Karpas-422 (cell line): ENCODE data around the gene GDF11. TPM values are rescaled to one million over a fixed set of nuclear protein-coding genes. Genes with fewer than 3 reads are reported as not detected.

Experiments used
- DNase-seq: peaks from one replicate; pipeline ENCODE4 v3.0.0-alpha.2; 2015
- H2AFZ ChIP-seq: fragments of 200-600 bp; sonication (generic); 2 replicates; pipeline ENCODE4 v1.6.1; 2014; ENCODE audit warnings: antibody characterized with exemption, low read length, mixed read lengths
- H3K27ac ChIP-seq: fragments of 200-600 bp; sonication (generic); 2 replicates; pipeline ENCODE4 v1.5.1; 2014; ENCODE audit warnings: mild to moderate bottlenecking, low read length, moderate library complexity
- H3K27me3 ChIP-seq: fragments of 200-600 bp; sonication (generic); 2 replicates; pipeline ENCODE4 v1.6.1; 2014; ENCODE audit warnings: low read length, mixed read lengths
- H3K36me3 ChIP-seq: fragments of 200-600 bp; sonication (generic); 2 replicates; pipeline ENCODE4 v1.6.1; 2014; ENCODE audit warnings: low read length, mixed read lengths; ENCODE audit not compliant: insufficient read depth
- H3K4me1 ChIP-seq: fragments of 200-600 bp; sonication (generic); 2 replicates; pipeline ENCODE4 v1.6.1; 2014; ENCODE audit warnings: mild to moderate bottlenecking, low read length, mixed read lengths
- H3K4me2 ChIP-seq: fragments of 200-600 bp; sonication (generic); 2 replicates; pipeline ENCODE4 v1.6.1; 2014; ENCODE audit warnings: low read length, low read depth, mild to moderate bottlenecking; ENCODE audit not compliant: poor library complexity, severe bottlenecking
- H3K4me3 ChIP-seq: fragments of 200-600 bp; sonication (generic); 2 replicates; pipeline ENCODE4 v1.5.1; 2014; ENCODE audit warnings: mild to moderate bottlenecking, antibody characterized with exemption, low read length, mixed read lengths
- H3K79me2 ChIP-seq: fragments of 200-600 bp; sonication (generic); 2 replicates; pipeline ENCODE4 v1.6.1; 2014; ENCODE audit warnings: mild to moderate bottlenecking, low read length, mixed read lengths
- H3K9ac ChIP-seq: fragments of 200-600 bp; sonication (generic); 2 replicates; pipeline ENCODE4 v1.6.0; 2014; ENCODE audit warnings: low read length
- H3K9me2 ChIP-seq: fragments of 200-600 bp; sonication (generic), shearing (Covaris generic); replicated peaks from 2 replicates; pipeline ENCODE4 v1.6.0; 2014; ENCODE audit warnings: mild to moderate bottlenecking, low read length, moderate library complexity; ENCODE audit not compliant: insufficient read depth
- H3K9me3 ChIP-seq: fragments of 300-700, 200-600 bp; sonication (generic); 2 replicates; pipeline ENCODE4 v1.6.1; 2014; ENCODE audit warnings: low read length, mixed read lengths
- H4K20me1 ChIP-seq: fragments of 200-600 bp; sonication (generic); 2 replicates; pipeline ENCODE4 v1.6.1; 2014; ENCODE audit warnings: mild to moderate bottlenecking, antibody characterized with exemption, low read length, low read depth; ENCODE audit not compliant: insufficient read depth
- total RNA-seq: library from RNA; depleted of rRNA; stranded (reverse); fragments of >200 nt; shearing (Covaris generic); gene quantifications from 2 replicates; pipeline ENCODE4 v1.2.3, GENCODE V29; 2014; ENCODE audit warnings: low replicate concordance

The GDF11 gene
- total RNA-seq, 1 experiment from 2014 or later, result 2.9 TPM

- H3K27me3 ChIP-seq, result no peaks in the 10 kb centered on the region
Observed at GRCh38 chr12:55704824-55705718, 37.9 kb upstream of the GDF11 start.

GRCh38 chr12:55705782-55706402 is 37.0 kb upstream of the GDF11 start:
- H3K9ac ChIP-seq, result no peak overlapping the region
- no peaks in the 10 kb centered on the region for H3K79me2 ChIP-seq
- no peak overlapping the region for H3K4me2 ChIP-seq
- H3K4me3 ChIP-seq, result no peak overlapping the region
- H3K9me3 ChIP-seq, result no peaks in the 10 kb centered on the region
- no peak overlapping the region for H3K27ac ChIP-seq
- no peaks in the 10 kb centered on the region for H3K9me2 ChIP-seq
- H4K20me1 ChIP-seq, result no peaks in the 10 kb centered on the region
- peak; percentile 81 for DNase-seq
- no peaks in the 10 kb centered on the region for H3K36me3 ChIP-seq
- peaks cover 12% of the 10 kb centered on the region for H3K4me1 ChIP-seq
- H3K27me3 ChIP-seq, result no peaks in the 10 kb centered on the region
- H2AFZ ChIP-seq, result no peak overlapping the region

More at GRCh38 chr12:55704824-55705718, 37.9 kb upstream of the GDF11 start:
- DNase-seq, result no peak
- no peaks in the 10 kb centered on the region for H3K36me3 ChIP-seq
- no peak overlapping the region for H3K9ac ChIP-seq
- H3K4me1 ChIP-seq, result peaks cover 12% of the 10 kb centered on the region
- no peaks in the 10 kb centered on the region for H3K9me2 ChIP-seq
- H3K4me3 ChIP-seq, result no peak overlapping the region
- no peaks in the 10 kb centered on the region for H3K9me3 ChIP-seq
- H2AFZ ChIP-seq, result no peak overlapping the region
- no peaks in the 10 kb centered on the region for H4K20me1 ChIP-seq
- H3K79me2 ChIP-seq, result no peaks in the 10 kb centered on the region
- no peak overlapping the region for H3K4me2 ChIP-seq
- H3K27ac ChIP-seq, result no peak overlapping the region

- H3K9ac ChIP-seq, result no peak overlapping the region
Observed at GRCh38 chr12:55706568-55707218, 36.2 kb upstream of the GDF11 start.

GRCh38 chr12:55707219-55707671 is 35.7 kb upstream of the GDF11 start:
- Histone ChIP-seq H3K4me1 (peaks cover 12% of the 10 kb centered on the region), H4K20me1 (no peaks in the 10 kb centered on the region), H3K27me3 (no peaks in the 10 kb centered on the region), H3K4me3 (no peak overlapping the region), H3K9me3 (no peaks in the 10 kb centered on the region), H2AFZ (no peak overlapping the region), H3K27ac (no peak overlapping the region), H3K4me2 (no peak overlapping the region), H3K79me2 (no peaks in the 10 kb centered on the region), H3K36me3 (no peaks in the 10 kb centered on the region), H3K9me2 (no peaks in the 10 kb centered on the region), H3K9ac (no peak overlapping the region)
- DNase-seq, result no peak

More at GRCh38 chr12:55706568-55707218, 36.2 kb upstream of the GDF11 start:
- H3K4me3 ChIP-seq, result no peak overlapping the region
- no peak overlapping the region for H3K27ac ChIP-seq
- no peak for DNase-seq
- H3K79me2 ChIP-seq, result no peaks in the 10 kb centered on the region
- no peaks in the 10 kb centered on the region for H3K9me2 ChIP-seq
- no peak overlapping the region for H2AFZ ChIP-seq
- no peaks in the 10 kb centered on the region for H4K20me1 ChIP-seq
- no peaks in the 10 kb centered on the region for H3K9me3 ChIP-seq
- H3K36me3 ChIP-seq, result no peaks in the 10 kb centered on the region
- peaks cover 12% of the 10 kb centered on the region for H3K4me1 ChIP-seq
- no peak overlapping the region for H3K4me2 ChIP-seq
- no peaks in the 10 kb centered on the region for H3K27me3 ChIP-seq

GRCh38 chr12:55707841-55708694 is 34.9 kb upstream of the GDF11 start, which contains the start of gene ITGA7:
ITGA7 (minus strand) TSS chr12:55707904; CDS start chr12:55707682, 222 bp downstream.
- no peaks in the 10 kb centered on the region for H3K9me3 ChIP-seq
- peaks cover 12% of the 10 kb centered on the region for H3K4me1 ChIP-seq
- H3K4me2 ChIP-seq, result peak within 1 kb of the TSS; percentile 59
- H3K9me2 ChIP-seq, result no peaks in the 10 kb centered on the region
- H2AFZ ChIP-seq, result peak within 1 kb of the TSS; percentile 78
- H3K79me2 ChIP-seq, result no peaks in the 10 kb centered on the region
- H4K20me1 ChIP-seq, result no peaks in the 10 kb centered on the region
- no peaks in the 10 kb centered on the region for H3K27me3 ChIP-seq
- DNase-seq, result no peak
- no peak within 1 kb of the TSS for H3K27ac ChIP-seq
- peak within 1 kb of the TSS; percentile 62; the same call in 1 of the 2 replicates for H3K4me3 ChIP-seq
- no peaks in the 10 kb centered on the region for H3K36me3 ChIP-seq
- peak within 1 kb of the TSS; percentile 41 for H3K9ac ChIP-seq

- H3K27me3 ChIP-seq, result no peaks in the 10 kb centered on the region
- H3K79me2 ChIP-seq, result no peaks in the 10 kb centered on the region
- no peak overlapping the region for H2AFZ ChIP-seq
- H3K4me3 ChIP-seq, result no peak overlapping the region
- peak overlapping the region; percentile 59 for H3K4me2 ChIP-seq
- no peak for DNase-seq
- no peak overlapping the region for H3K27ac ChIP-seq
- no peaks in the 10 kb centered on the region for H3K36me3 ChIP-seq
- H3K9me2 ChIP-seq, result no peaks in the 10 kb centered on the region
- H3K4me1 ChIP-seq, result peaks cover 12% of the 10 kb centered on the region
- H4K20me1 ChIP-seq, result no peaks in the 10 kb centered on the region
- no peaks in the 10 kb centered on the region for H3K9me3 ChIP-seq
- H3K9ac ChIP-seq, result no peak overlapping the region
Observed at GRCh38 chr12:55708695-55709233, 34.2 kb upstream of the GDF11 start.

- Histone ChIP-seq H3K9ac (no peak overlapping the region), H3K4me2 (no peak overlapping the region), H3K27ac (no peak overlapping the region), H3K4me1 (peaks cover 16% of the 10 kb centered on the region), H3K27me3 (no peaks in the 10 kb centered on the region), H3K4me3 (no peak overlapping the region), H2AFZ (no peak overlapping the region), H4K20me1 (no peaks in the 10 kb centered on the region), H3K9me3 (no peaks in the 10 kb centered on the region), H3K9me2 (no peaks in the 10 kb centered on the region), H3K36me3 (no peaks in the 10 kb centered on the region), H3K79me2 (peaks cover 5% of the 10 kb centered on the region)
- no peak for DNase-seq
Observed at GRCh38 chr12:55711786-55712553, 31.0 kb upstream of the GDF11 start.
